OCI-LY1 (cell line): Measurements from ENCODE around the gene PTPN14.

Source experiments
- H2AFZ ChIP-seq: fragments of 200-600 bp; sonication (generic), shearing (Covaris generic); 2 replicates; pipeline ENCODE4 v1.6.0; 2014; ENCODE audit warnings: antibody characterized with exemption, mild to moderate bottlenecking, low read length
- H3F3A ChIP-seq: fragments of 200-600 bp; sonication (generic), shearing (Covaris generic); 2 replicates; pipeline ENCODE4 v1.6.0; 2014; ENCODE audit warnings: mild to moderate bottlenecking, antibody characterized with exemption, low read length, moderate library complexity; ENCODE audit not compliant: insufficient read depth
- H3K27ac ChIP-seq: fragments of 200-600 bp; sonication (generic); 2 replicates; pipeline ENCODE4 v1.5.1; 2014; ENCODE audit warnings: low read length, mixed run types, mild to moderate bottlenecking, low read depth; ENCODE audit not compliant: poor library complexity, severe bottlenecking
- H3K27me3 ChIP-seq: fragments of 200-600 bp; sonication (generic); 2 replicates; pipeline ENCODE4 v1.6.0; 2014; ENCODE audit warnings: antibody characterized with exemption, mild to moderate bottlenecking, low read length, moderate library complexity; ENCODE audit not compliant: insufficient read depth
- H3K36me3 ChIP-seq: fragments of 200-600 bp; sonication (generic); 2 replicates; pipeline ENCODE4 v1.6.1; 2014; ENCODE audit warnings: mild to moderate bottlenecking, antibody characterized with exemption, low read length, moderate library complexity, mixed read lengths; ENCODE audit not compliant: insufficient read depth
- H3K4me1 ChIP-seq: fragments of 200-600 bp; sonication (generic); 2 replicates; pipeline ENCODE4 v1.5.1; 2014; ENCODE audit warnings: mild to moderate bottlenecking, low read length, moderate library complexity; ENCODE audit not compliant: insufficient read depth, severe bottlenecking
- H3K4me2 ChIP-seq: fragments of 200-600 bp; sonication (generic), shearing (Covaris generic); 2 replicates; pipeline ENCODE4 v1.6.1; 2014; ENCODE audit warnings: low read length
- H3K4me3 ChIP-seq: fragments of 200-600 bp; sonication (generic); 2 replicates; pipeline ENCODE4 v1.5.1; 2014; ENCODE audit warnings: low read length, low read depth, mild to moderate bottlenecking, mixed read lengths; ENCODE audit not compliant: poor library complexity, severe bottlenecking
- H3K79me2 ChIP-seq: fragments of 200-600 bp; shearing (Covaris generic); 2 replicates; pipeline ENCODE4 v1.6.1; 2016; ENCODE audit warnings: mixed run types, low read length, mixed read lengths; ENCODE audit not compliant: insufficient read depth
- H3K9ac ChIP-seq: fragments of 200-600 bp; sonication (generic), shearing (Covaris generic); 2 replicates; pipeline ENCODE4 v1.6.1; 2014; ENCODE audit warnings: mild to moderate bottlenecking, low read length, mixed read lengths
- H3K9me2 ChIP-seq: fragments of 200-600 bp; sonication (generic), shearing (Covaris generic); 2 replicates; pipeline ENCODE4 v1.6.1; 2014; ENCODE audit warnings: low read depth, mild to moderate bottlenecking, low read length, mixed read lengths
- H3K9me3 ChIP-seq: fragments of 200-600 bp; shearing (Covaris generic); 2 replicates; pipeline ENCODE4 v1.6.1; 2014; ENCODE audit warnings: low read length, mixed read lengths
- H4K20me1 ChIP-seq: fragments of 200-600 bp; sonication (generic), shearing (Covaris generic); 2 replicates; pipeline ENCODE4 v1.6.0; 2016; ENCODE audit warnings: mild to moderate bottlenecking, low read length; ENCODE audit not compliant: insufficient read depth
- EZH2 ChIP-seq: fragments of 200-600 bp; sonication (generic), shearing (Covaris generic); IDR thresholded peaks from 2 replicates; pipeline ENCODE4 v1.8.0; 2017; ENCODE audit warnings: borderline replicate concordance, mixed run types, mild to moderate bottlenecking, antibody characterized with exemption, low read length, moderate library complexity, mixed read lengths
- TF ChIP-seq, protein P1 (sequence below): fragments of 200-600 bp; sonication (generic), shearing (Covaris generic); IDR thresholded peaks from 2 replicates; pipeline ENCODE4 v1.5.1; 2017; ENCODE audit warnings: mild to moderate bottlenecking, antibody characterized with exemption, low read length, moderate library complexity, mixed read lengths

PTPN14 gene

DNA sequence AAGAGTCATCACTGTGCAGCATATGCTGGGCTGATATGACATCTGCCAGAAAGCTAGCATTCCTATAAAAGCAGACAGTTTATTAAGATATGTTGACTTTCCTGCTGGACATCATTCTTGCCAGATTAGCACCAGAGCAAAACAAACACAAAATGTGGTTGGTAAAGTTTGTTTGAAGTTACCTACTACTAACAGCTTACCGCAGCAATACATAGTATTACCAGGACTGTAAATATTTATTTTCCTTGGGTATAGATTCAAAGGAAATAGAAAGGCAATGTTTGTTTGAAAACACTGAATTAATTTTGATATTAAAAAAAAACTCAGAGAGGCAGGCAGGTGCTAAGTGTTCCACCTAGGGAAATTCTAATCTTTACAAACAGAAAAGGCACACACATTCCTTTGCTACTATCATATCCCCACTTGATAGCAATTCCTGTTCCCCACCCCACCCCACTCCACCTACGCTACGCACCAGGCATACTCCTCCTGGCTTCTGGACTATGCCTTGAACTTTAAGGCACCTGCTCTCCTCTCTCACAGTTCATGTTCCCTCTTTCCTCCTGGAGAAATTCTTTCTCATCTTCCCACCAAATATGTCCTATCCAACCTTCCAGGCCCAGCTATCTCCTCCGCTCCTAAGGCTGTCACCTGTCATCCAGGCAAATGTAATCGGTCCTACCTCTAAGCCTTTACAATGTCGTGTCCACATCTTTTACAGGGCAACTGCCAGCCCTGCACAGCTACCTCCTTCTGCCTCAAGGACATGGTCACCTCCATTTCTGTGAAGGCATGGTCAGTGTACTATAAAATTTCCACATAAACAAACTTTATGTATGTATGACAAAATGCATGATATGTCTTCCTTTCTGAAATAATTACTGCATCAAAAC lies 34.7 kb downstream of the PTPN14 start:
- no peak overlapping the region for H3K4me3 ChIP-seq
- no peaks in the 10 kb centered on the region for H3K36me3 ChIP-seq
- H3K9me3 ChIP-seq = no peaks in the 10 kb centered on the region
- H3K79me2 ChIP-seq = no peaks in the 10 kb centered on the region
- no peaks in the 10 kb centered on the region for H3K27me3 ChIP-seq
- no peak overlapping the region for H2AFZ ChIP-seq
- no peak overlapping the region for H3K27ac ChIP-seq
- H4K20me1 ChIP-seq = no peaks in the 10 kb centered on the region
- H3K9ac ChIP-seq = no peak overlapping the region
- no peaks in the 10 kb centered on the region for H3K9me2 ChIP-seq
- H3F3A ChIP-seq = no peaks in the 10 kb centered on the region
- TF ChIP-seq EZH2 = no peak
- H3K4me2 ChIP-seq = no peak overlapping the region
- H3K4me1 ChIP-seq = no peaks in the 10 kb centered on the region

DNA sequence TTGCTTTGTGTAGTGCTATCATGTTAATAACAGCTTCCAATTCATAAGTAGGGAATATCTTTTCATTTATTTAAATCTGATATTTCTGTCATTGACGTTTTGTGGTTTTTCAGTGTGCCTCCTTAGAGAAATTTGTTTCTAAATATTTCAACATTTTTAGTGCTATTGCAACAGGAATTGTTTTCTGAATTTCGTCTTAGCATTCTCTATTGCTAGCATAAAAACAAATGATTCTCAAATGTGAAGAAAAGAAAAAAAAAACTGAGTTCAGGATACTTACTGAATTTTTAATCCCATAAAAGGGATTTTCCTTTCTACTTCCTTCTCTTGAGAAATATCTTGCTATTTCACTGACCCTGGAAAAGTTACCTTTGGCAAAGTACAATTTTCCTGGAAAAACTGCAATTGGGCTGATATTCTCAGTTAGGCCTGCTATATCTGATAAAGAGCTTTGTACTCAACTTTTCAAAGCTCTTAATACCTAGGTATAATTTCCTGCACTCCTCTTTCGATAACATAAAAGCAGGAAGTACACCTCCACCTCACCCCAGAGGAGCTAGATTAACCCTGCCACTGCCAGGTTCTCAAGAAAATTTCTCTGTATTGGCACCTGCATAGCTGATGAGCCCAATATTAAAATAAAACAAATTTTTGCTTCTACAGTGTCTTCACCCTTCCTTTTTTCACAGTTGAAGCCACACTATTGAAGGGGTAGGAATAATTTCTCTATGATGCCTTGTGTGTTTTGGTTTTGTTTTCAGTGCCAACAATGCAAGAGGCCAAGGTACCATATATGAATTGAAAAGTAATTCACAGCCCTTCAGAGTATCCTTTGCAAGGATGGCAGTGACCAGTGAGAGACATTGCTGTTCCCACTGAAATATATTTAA lies 35.6 kb downstream of the PTPN14 start:
- H3K9ac ChIP-seq = no peak overlapping the region
- no peak overlapping the region for H3K4me3 ChIP-seq
- no peaks in the 10 kb centered on the region for H3K9me2 ChIP-seq
- no peaks in the 10 kb centered on the region for H3K4me1 ChIP-seq
- H3K4me2 ChIP-seq = no peak overlapping the region
- no peak overlapping the region for H3K27ac ChIP-seq
- no peak overlapping the region for H2AFZ ChIP-seq
- no peaks in the 10 kb centered on the region for H4K20me1 ChIP-seq
- H3K27me3 ChIP-seq = no peaks in the 10 kb centered on the region
- no peaks in the 10 kb centered on the region for H3K9me3 ChIP-seq
- TF ChIP-seq, protein P1, sequence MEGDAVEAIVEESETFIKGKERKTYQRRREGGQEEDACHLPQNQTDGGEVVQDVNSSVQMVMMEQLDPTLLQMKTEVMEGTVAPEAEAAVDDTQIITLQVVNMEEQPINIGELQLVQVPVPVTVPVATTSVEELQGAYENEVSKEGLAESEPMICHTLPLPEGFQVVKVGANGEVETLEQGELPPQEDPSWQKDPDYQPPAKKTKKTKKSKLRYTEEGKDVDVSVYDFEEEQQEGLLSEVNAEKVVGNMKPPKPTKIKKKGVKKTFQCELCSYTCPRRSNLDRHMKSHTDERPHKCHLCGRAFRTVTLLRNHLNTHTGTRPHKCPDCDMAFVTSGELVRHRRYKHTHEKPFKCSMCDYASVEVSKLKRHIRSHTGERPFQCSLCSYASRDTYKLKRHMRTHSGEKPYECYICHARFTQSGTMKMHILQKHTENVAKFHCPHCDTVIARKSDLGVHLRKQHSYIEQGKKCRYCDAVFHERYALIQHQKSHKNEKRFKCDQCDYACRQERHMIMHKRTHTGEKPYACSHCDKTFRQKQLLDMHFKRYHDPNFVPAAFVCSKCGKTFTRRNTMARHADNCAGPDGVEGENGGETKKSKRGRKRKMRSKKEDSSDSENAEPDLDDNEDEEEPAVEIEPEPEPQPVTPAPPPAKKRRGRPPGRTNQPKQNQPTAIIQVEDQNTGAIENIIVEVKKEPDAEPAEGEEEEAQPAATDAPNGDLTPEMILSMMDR = no peak
- no peak for TF ChIP-seq EZH2
- H3K36me3 ChIP-seq = no peaks in the 10 kb centered on the region
- no peaks in the 10 kb centered on the region for H3F3A ChIP-seq
- no peaks in the 10 kb centered on the region for H3K79me2 ChIP-seq

GRCh38 chr1:214514819-214515383 lies 36.5 kb downstream of the PTPN14 start:
- no peaks in the 10 kb centered on the region for H3K79me2 ChIP-seq
- no peaks in the 10 kb centered on the region for H3K4me1 ChIP-seq
- no peak overlapping the region for H2AFZ ChIP-seq
- H3K9ac ChIP-seq = no peak overlapping the region
- H3F3A ChIP-seq = no peaks in the 10 kb centered on the region
- H3K4me2 ChIP-seq = no peak overlapping the region
- H3K9me3 ChIP-seq = no peaks in the 10 kb centered on the region
- H4K20me1 ChIP-seq = no peaks in the 10 kb centered on the region
- H3K27ac ChIP-seq = no peak overlapping the region
- no peak for TF ChIP-seq EZH2
- TF ChIP-seq, protein P1 = no peak
- no peaks in the 10 kb centered on the region for H3K27me3 ChIP-seq
- H3K36me3 ChIP-seq = no peaks in the 10 kb centered on the region
- H3K4me3 ChIP-seq = no peak overlapping the region
- no peaks in the 10 kb centered on the region for H3K9me2 ChIP-seq
